GM21576 (cell line): Measurements from ENCODE around the gene SYT17.

ENCODE experiments used
- ATAC-seq: cut with Tn5 transposase; IDR thresholded peaks from one replicate; pipeline ENCODE4 v1.9.1; 2021; ENCODE audit warnings: mild to moderate bottlenecking, moderate library complexity; ENCODE audit not compliant: unreplicated experiment

Gene SYT17

GRCh38 chr16:19294156-19294649, 126.2 kb downstream of the SYT17 start:
- ATAC-seq: peak; percentile 75

- no peak for ATAC-seq
Measured at GRCh38 chr16:19295393-19295792, 127.4 kb downstream of the SYT17 start.

GRCh38 chr16:19297454-19297853, 129.4 kb downstream of the SYT17 start:
- no peak for ATAC-seq

DNA sequence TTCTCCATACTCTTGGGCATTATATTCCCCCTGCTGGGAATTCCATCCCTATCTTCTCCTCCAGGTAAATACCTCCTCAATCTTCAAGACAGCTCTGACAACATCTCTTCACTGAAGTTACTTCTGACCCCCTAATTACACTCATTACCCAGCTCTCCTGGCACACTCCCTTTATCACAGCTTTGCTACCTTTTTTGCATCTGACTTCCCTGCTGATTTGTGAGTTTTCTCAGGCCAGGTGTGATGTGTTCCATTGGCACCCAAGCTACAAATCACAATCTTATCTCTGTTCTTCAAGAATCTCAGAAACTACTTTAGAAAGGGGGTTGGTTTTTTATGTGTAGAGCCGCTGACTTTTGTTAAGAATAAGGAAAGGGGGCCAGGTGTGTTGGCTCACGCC, 131.5 kb downstream of the SYT17 start:
- ATAC-seq: no peak

DNA sequence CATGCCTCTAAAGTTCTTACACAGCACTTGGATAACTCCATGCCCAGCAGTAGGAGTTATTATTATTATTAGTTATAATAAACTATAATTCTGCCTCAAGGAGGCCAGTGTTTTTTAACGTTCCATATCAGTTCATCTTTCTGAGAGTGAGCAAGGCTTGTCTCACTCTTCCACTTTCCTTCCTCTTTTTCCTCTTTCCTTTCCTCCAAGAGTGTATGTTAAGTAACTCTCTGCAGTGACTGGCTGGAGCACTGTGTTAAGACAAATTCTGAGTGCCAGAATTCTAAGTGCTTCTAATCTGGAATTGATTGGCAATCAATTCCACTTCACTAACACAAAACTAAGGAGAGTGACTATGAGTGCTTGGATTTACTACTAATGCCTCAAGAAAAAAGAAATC, 133.9 kb downstream of the SYT17 start:
- no peak for ATAC-seq

- ATAC-seq: no peak
Measured at GRCh38 chr16:19304750-19305149, 136.7 kb downstream of the SYT17 start.

DNA sequence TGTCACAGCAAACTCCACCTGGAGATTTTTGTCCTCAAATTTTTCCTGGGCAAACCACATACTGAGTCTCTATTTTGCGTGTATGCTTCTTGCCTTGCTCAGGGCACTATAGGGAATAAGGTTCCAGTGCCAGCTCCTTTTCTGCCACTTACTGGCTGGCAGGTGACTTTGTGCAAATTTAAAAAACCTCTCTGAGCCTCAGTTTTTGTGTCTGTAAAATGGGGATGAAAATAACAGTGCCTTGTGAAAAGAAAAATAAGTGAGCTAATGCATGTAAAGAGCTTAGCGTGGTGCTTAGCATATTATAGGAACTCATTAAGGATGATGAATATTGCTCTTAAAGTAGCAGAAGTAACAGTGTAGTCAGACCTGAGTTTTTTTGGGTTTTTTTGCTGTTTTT, 137.4 kb downstream of the SYT17 start:
- ATAC-seq: no peak

GRCh38 chr16:19307587-19308241, 139.7 kb downstream of the SYT17 start:
- ATAC-seq: no peak

GRCh38 chr16:19308392-19308791, 140.4 kb downstream of the SYT17 start:
- ATAC-seq: no peak

- no peak for ATAC-seq
Measured at GRCh38 chr16:19309178-19309577, 141.1 kb downstream of the SYT17 start.

DNA sequence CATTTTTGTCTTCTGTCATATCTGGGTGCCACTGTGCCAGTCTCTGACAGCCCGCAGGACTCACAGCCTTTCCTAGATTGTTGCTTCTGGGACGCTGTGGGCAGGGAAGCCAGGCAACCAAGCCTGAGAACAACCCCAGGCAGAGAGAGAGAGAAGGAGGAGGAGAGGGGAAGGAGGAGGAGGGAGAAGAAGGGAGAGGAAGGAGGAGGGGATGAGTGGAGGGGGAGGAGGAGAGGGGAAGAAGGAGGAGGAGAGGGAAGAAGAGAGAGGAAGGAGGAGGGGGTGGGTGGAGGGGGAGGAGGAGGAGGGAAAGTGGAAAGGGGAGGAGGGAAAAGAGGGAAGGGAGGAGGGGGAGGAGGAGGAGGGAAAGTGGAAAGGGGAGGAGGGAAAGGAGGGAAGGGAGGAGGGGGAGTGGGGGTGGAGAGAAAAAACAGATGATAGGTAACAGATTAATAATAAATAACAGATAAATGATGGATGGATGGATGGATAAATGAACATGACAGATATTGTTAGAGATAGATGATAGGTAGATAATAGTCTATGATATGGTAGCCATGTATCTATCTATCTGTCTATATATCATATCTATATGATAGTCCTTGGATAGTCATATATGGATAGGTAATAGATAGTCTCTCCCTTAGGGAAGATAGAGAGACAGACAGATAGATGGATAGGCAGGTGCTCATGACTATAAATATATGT, 146.8 kb downstream of the SYT17 start:
- no peak for ATAC-seq

DNA sequence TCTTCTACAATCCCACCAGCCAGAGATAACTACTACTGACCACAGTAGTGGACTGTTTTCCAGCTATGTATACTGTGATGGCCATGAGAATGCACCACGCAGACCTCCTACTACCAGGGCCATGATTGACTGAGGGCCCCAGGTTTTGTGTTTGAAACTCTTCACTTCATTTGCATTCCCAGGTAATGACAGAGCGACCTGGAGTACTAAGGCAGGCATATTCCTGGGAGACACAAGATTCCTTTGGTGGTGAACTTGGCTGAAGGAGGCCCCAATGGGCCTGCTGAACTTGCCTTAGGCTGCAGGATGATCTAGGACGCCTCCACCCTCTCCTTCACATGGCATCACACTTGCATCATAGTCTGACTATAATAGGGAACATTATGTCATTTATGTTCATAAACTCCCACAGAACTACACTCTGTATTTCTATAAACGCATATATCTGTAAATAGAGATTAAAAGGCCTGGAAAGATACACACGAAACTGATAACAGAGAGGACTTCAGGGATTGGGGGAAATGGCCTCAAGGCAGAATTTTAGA, 147.9 kb downstream of the SYT17 start:
- ATAC-seq: no peak

DNA sequence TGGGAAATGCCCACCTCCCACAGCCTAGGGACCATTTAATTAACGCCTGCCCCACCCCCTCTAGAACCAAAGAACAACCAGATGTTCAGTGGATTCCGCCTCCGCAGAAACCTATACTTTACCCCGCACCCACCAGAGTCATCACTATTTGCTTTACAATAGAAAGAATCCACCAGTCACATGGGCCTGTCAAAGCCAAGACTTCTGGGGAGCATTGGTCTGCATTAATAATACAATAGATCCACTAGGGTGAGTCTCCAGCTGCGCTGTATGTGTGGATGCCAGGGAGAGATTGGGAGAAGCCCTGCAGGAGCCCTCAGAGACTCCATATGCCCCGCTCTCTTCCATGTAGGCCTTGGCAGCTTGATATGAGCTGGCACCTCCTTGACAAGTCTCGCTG, 148.8 kb downstream of the SYT17 start:
- ATAC-seq: no peak
